WI38 (cell line): ENCODE data around the gene PCCA.

Experiments used
- H3K4me3 ChIP-seq: 2 replicates; pipeline ENCODE4 v1.5.1; 2011; ENCODE audit warnings: low read depth, mild to moderate bottlenecking, control low read depth, low read length
- TF ChIP-seq, protein P1 (sequence below): IDR thresholded peaks from 2 replicates; pipeline ENCODE4 v1.5.1; 2012; ENCODE audit warnings: low read depth, mild to moderate bottlenecking, control low read depth, low read length

The PCCA gene

DNA sequence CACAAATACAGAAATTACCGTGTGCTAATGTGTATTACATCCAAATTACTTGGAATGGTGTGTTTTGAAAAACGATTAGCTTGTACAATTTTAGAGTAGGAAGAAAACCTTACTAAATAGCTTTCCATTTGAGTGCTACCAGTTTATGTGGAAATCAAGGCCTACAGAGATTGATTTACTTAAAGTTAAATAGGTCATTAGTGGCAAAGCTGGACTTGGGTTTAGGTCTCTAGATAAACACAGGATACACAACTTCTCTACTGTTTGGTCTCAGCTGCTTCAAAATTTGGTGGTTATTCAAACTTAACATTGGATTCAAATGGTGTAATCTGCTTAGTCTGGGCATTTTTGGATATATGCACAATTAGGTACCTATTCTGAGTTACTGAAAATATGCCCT is 21.4 kb downstream of the PCCA start:
- TF ChIP-seq, protein P1, sequence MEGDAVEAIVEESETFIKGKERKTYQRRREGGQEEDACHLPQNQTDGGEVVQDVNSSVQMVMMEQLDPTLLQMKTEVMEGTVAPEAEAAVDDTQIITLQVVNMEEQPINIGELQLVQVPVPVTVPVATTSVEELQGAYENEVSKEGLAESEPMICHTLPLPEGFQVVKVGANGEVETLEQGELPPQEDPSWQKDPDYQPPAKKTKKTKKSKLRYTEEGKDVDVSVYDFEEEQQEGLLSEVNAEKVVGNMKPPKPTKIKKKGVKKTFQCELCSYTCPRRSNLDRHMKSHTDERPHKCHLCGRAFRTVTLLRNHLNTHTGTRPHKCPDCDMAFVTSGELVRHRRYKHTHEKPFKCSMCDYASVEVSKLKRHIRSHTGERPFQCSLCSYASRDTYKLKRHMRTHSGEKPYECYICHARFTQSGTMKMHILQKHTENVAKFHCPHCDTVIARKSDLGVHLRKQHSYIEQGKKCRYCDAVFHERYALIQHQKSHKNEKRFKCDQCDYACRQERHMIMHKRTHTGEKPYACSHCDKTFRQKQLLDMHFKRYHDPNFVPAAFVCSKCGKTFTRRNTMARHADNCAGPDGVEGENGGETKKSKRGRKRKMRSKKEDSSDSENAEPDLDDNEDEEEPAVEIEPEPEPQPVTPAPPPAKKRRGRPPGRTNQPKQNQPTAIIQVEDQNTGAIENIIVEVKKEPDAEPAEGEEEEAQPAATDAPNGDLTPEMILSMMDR, result no peak
- no peak overlapping the region for H3K4me3 ChIP-seq

DNA sequence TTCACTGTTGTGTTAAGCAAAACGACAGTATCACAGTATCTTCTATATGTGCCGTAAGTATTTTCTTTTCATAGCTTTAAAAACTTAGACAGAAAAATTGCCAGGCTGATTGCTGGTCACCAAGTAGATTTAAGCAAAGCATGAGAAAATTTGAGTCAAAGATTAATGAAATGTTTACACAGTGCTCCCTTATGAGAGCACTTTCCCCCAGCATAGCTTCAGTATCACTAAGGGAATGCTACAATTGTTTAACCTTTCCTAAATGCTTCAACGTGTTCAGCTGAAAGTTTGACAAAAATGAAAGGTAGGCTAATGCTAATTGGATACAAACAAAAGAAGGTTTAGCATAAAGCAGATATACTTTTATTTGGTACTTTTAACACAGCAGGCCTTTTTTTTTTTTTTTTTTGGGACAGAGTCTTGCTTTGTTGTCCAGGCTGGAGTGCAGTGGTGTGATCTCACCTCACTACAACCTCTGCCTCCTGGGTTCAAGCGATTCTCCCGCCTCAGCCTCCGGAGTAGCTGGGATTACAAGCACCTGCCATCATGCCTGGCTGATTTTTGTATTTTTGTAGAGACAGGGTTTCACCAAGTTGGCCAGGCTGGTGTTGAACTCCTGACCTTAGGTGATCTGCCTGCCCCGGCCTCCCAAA is 23.4 kb downstream of the PCCA start:
- no peak overlapping the region for H3K4me3 ChIP-seq
- TF ChIP-seq, protein P1, result no peak

GRCh38 chr13:100115693-100116254 is 26.9 kb downstream of the PCCA start:
- no peak overlapping the region for H3K4me3 ChIP-seq
- TF ChIP-seq, protein P1, result no peak

DNA sequence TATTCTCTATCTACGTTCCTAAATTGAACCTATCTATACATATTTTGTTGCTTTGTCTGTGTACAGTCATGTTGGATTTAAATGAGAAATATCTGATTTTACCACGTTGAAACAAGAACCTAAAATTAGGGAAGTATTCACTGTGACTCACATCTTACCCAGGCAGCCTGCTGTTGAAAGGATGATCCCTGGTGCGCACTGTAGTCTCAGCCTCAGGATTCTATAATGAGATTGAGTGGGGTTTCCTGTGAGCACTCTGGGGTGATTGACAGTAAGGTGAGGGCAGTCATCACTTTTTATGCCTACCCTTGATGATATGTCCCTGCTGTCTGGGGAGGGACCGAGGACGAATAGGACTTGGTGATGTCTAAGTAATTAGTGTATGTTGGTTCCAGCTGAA is 35.4 kb downstream of the PCCA start:
- TF ChIP-seq, protein P1, result no peak
- no peak overlapping the region for H3K4me3 ChIP-seq

DNA sequence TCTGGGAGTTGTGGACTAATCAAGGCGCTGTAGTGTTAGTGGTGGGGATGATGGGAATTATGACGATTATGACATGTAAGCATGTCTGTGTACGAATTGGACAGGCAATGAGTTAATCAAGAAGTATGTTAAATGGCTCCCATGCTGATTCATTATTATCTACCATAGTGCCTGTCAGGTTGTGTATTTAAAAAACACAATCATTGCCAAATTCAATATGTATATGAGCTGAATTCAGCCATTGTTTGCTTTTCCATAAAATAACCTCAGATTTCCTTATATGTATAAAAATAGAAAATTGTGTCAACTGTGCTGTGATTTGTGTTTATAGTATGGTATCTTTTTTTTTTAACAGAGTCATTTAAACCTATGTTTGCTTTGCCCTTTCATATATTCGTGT is 37.1 kb downstream of the PCCA start:
- TF ChIP-seq, protein P1, result no peak
- no peak overlapping the region for H3K4me3 ChIP-seq

- no peak overlapping the region for H3K4me3 ChIP-seq
- TF ChIP-seq, protein P1, result no peak
These were observed 39.5 kb downstream of the PCCA start for GRCh38 chr13:100128373-100128772.

GRCh38 chr13:100128838-100129237 is 39.9 kb downstream of the PCCA start:
- TF ChIP-seq, protein P1, result no peak
- no peak overlapping the region for H3K4me3 ChIP-seq
